RWPE2 (cell line): Measurements from ENCODE around the gene DCLRE1B.

Experiments
- ATAC-seq: fragments of 200-7000 bp; cut with Tn5 transposase; 3 replicates; pipeline ENCODE4 v1.9.1; 2021; ENCODE audit warnings: low read depth
- DNase-seq: peaks from one replicate; pipeline ENCODE4 v3.0.0-alpha.2; 2020; ENCODE audit warnings: low spot score
- H3K27ac ChIP-seq: fragments of 450-650 bp; 2 replicates; pipeline ENCODE4 v1.5.1; 2017; ENCODE audit warnings: mild to moderate bottlenecking; ENCODE audit not compliant: poor library complexity, severe bottlenecking
- H3K27me3 ChIP-seq: fragments of 250-450 bp; sonication (Bioruptor Pico); 2 replicates; pipeline ENCODE4 v1.5.1; 2021; ENCODE audit warnings: mild to moderate bottlenecking, moderate library complexity; ENCODE audit not compliant: insufficient read depth, poor library complexity, severe bottlenecking
- H3K36me3 ChIP-seq: fragments of 250-450 bp; sonication (Bioruptor Pico); 2 replicates; pipeline ENCODE4 v1.5.1; 2020; ENCODE audit warnings: low read depth, mild to moderate bottlenecking, moderate library complexity
- H3K4me1 ChIP-seq: fragments of 250-450 bp; sonication (Bioruptor Pico); 2 replicates; pipeline ENCODE4 v1.5.1; 2021; ENCODE audit warnings: mild to moderate bottlenecking, moderate library complexity; ENCODE audit not compliant: insufficient read depth, poor library complexity, severe bottlenecking
- H3K4me3 ChIP-seq: fragments of 250-450 bp; sonication (Bioruptor Pico); 2 replicates; pipeline ENCODE4 v1.5.1; 2021; ENCODE audit warnings: mild to moderate bottlenecking, moderate library complexity; ENCODE audit not compliant: severe bottlenecking
- H3K9me3 ChIP-seq: fragments of 250-450 bp; sonication (Bioruptor Pico); 2 replicates; pipeline ENCODE4 v1.5.1; 2021; ENCODE audit warnings: mild to moderate bottlenecking, moderate library complexity; ENCODE audit not compliant: severe bottlenecking
- TF ChIP-seq, protein P1 (sequence below): fragments of 450-650 bp; IDR thresholded peaks from one replicate; pipeline ENCODE4 v1.5.1; 2017; ENCODE audit warnings: mild to moderate bottlenecking, moderate library complexity; ENCODE audit not compliant: poor library complexity, severe bottlenecking

DCLRE1B gene

DNA sequence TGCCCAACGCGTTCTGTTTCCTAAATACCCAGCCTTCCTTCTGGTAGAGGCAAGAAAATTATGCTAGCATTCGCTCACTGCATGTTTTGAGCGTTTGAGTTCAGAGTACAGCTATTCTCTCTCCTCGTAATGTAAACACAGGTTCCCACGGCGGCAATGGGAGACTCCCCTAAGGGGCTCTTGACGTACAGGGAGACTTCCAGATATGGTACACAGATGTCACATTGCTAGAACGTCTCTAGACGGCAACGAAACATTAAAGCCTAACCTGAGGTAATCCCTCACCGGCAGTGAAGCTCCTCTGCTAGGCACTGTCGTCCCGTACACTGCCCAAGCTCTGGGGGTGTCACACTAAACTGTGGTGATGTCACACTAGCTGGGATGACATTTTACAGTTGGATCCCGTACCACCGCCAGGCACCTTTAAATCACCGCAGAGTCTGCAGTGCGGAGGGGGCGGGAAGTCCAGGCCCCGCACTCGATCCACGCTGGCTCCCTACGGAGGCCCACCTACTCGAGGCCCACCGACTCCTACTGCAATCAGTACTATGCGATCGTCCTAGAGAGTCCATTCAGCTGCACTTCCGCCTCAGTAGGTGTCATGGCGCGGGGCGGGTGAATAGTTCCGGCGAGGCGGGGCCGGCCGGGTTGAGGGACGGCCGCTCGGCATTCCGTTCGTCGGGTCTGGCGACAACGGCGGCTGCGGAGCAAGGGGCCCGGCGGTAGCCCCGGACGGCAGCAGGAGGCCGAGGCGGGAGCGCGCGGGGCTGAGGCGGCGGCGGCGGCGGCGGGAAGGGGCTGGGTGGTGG, 24.0 kb downstream of the DCLRE1B start, which contains the start of gene HIPK1:
Gene HIPK1 (plus strand): TSS at position 384 of the 809 bp plus-strand sequence.
- DNase-seq (peak; percentile 87), ATAC-seq (peak; percentile 84)
- Histone ChIP-seq H3K36me3 (no peaks in the 10 kb centered on the region), H3K4me3 (peak within 1 kb of the TSS; percentile 84), H3K9me3 (no peaks in the 10 kb centered on the region), H3K27ac (peak within 1 kb of the TSS; percentile 46), H3K27me3 (no peaks in the 10 kb centered on the region), H3K4me1 (peaks cover 16% of the 10 kb centered on the region)
- TF ChIP-seq, protein P1, sequence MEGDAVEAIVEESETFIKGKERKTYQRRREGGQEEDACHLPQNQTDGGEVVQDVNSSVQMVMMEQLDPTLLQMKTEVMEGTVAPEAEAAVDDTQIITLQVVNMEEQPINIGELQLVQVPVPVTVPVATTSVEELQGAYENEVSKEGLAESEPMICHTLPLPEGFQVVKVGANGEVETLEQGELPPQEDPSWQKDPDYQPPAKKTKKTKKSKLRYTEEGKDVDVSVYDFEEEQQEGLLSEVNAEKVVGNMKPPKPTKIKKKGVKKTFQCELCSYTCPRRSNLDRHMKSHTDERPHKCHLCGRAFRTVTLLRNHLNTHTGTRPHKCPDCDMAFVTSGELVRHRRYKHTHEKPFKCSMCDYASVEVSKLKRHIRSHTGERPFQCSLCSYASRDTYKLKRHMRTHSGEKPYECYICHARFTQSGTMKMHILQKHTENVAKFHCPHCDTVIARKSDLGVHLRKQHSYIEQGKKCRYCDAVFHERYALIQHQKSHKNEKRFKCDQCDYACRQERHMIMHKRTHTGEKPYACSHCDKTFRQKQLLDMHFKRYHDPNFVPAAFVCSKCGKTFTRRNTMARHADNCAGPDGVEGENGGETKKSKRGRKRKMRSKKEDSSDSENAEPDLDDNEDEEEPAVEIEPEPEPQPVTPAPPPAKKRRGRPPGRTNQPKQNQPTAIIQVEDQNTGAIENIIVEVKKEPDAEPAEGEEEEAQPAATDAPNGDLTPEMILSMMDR: no peak

DNA sequence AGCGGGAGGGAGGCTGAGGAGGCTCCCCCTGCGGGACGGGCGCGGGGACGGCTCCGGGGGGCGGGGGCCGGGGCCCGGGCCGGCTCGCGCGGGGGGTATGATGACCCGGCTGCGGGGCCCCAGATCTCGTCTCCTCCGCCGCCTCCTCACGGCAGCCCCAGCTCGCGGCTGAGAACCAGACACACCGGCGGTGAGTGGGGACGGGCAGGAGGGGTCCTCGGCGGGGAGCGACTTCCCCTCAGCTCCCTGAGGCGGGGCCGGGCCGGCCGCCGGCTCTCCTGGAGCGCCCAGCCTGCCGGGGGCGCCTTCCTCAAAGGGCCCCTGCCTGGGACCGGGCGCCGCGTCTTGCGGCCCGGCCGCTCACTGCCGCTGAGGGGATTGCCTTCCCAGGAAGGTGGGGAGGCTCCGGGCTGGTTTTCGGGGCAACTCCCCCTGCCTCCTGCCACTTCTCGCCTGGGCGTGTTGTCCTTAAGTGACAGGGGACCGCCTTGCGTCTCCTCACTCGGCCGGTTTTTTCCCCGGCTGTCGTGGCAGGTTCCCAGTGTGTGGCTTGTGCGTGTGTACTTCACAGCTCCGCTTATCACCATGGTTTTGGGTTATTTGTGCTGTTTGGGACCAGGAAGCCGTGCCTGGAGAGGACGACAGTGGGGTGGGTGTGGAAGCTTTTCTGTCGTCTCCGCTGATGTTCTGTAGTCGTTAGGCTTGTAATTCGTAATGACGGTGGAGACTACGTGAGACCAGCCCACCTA, 24.8 kb downstream of the DCLRE1B start:
- peak overlapping the region; percentile 84 for H3K4me3 ChIP-seq
- DNase-seq: no peak
- H3K27me3 ChIP-seq: no peaks in the 10 kb centered on the region
- TF ChIP-seq, protein P1: peak; percentile 34
- no peaks in the 10 kb centered on the region for H3K9me3 ChIP-seq
- H3K4me1 ChIP-seq: peaks cover 16% of the 10 kb centered on the region
- peak; percentile 45 for ATAC-seq
- H3K36me3 ChIP-seq: no peaks in the 10 kb centered on the region
- peak overlapping the region; percentile 46 for H3K27ac ChIP-seq

DNA sequence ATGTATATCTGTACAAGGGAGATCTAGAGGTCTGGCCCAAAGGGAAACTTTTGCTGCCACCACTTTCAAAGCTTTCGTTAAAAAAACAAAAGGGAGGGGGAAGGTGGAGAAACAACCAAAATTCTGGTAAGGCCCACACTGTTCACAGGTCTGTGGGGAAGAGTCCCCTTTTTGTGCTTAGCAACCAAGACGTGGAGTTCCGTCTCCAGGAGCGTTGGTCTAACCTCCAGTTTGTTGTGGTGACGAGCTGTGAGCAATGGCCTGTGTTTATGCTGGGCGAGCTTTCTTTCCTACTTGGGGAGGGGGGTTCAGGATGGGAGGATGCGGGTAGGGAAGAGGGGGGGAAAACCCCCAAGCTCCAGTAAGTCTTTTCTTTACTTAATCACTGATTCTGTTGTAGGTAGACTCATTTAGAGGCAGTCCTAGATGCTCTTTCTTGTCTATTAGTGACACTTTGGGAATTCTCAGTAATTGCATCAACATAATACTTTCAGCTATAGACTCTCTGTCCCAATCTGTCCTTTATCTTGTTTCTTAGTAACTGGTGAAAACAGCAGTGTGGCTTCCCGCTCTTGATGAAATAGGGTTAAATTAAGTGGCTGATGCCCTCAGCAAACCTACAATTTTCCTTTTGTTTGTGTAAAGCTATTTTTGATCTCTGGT, 25.5 kb downstream of the DCLRE1B start:
- H3K4me1 ChIP-seq: peaks cover 16% of the 10 kb centered on the region
- no peak for DNase-seq
- peak overlapping the region; percentile 84 for H3K4me3 ChIP-seq
- no peaks in the 10 kb centered on the region for H3K9me3 ChIP-seq
- H3K27ac ChIP-seq: peak overlapping the region; percentile 46
- peak; percentile 27; the same call in 1 of the 3 replicates for ATAC-seq
- TF ChIP-seq, protein P1: no peak
- no peaks in the 10 kb centered on the region for H3K36me3 ChIP-seq
- no peaks in the 10 kb centered on the region for H3K27me3 ChIP-seq

DNA sequence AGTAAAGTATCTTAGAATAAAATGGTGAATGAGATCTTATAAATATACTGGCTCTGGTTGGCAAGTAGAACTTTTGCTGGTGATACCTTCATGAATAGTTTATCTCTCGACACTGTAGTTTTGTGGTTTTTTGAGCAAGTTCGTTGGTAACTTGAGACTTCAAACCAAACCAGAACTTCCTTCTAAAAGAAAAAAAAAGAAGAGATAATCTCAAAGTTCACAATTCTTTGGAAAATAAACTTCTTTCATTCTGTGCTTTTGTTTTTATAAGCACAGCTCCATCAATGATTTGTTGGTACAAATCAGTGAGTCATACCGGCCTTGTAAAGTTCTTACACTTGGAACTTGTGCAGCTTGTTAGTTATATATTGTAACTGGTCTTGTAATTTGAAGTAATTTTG, 26.3 kb downstream of the DCLRE1B start:
- Histone ChIP-seq H3K4me1 (peaks cover 16% of the 10 kb centered on the region), H3K36me3 (no peaks in the 10 kb centered on the region), H3K9me3 (no peaks in the 10 kb centered on the region), H3K27ac (peak overlapping the region; percentile 46), H3K4me3 (no peak overlapping the region), H3K27me3 (no peaks in the 10 kb centered on the region)
- ATAC-seq (no peak), DNase-seq (no peak)
- TF ChIP-seq, protein P1: no peak
